Natural killer cell (primary cell): ENCODE data around the gene SIX4. TPM values are rescaled to one million over a fixed set of nuclear protein-coding genes. Genes with fewer than 3 reads are reported as not detected.

ENCODE experiments used
- ATAC-seq, 3 donors: fragments of 150-1000 bp in 2 of 3; fragments of 200-7000 bp in 1 of 3; cut with Tn5 transposase; 1 replicate in 1 of 3; 2 replicates in 2 of 3; pipeline ENCODE4 v1.10.0; 2021; ENCODE audit warnings: mild to moderate bottlenecking in 2 of 3, moderate library complexity in 2 of 3
- DNase-seq, 2 donors: peaks; one replicate each; pipeline versions ENCODE4 v3.0.0 to v3.0.0-alpha.2; 2013 to 2021; ENCODE audit warnings: mixed read lengths in 1 of 2
- H3K27ac ChIP-seq: one replicate; pipeline ENCODE4 v1.5.1; 2013; ENCODE audit warnings: mild to moderate bottlenecking, low read length
- H3K27me3 ChIP-seq: one replicate; pipeline ENCODE4 v1.6.1; 2013; ENCODE audit warnings: low read length; ENCODE audit not compliant: control insufficient read depth, insufficient read depth
- H3K36me3 ChIP-seq: one replicate; pipeline ENCODE4 v1.6.1; 2013; ENCODE audit warnings: low read length; ENCODE audit not compliant: control insufficient read depth, insufficient read depth
- H3K4me1 ChIP-seq: one replicate; pipeline ENCODE4 v1.6.1; 2013; ENCODE audit warnings: low read length; ENCODE audit not compliant: control insufficient read depth, insufficient read depth
- H3K4me3 ChIP-seq: one replicate; pipeline ENCODE4 v1.5.1; 2013; ENCODE audit warnings: low read length
- H3K9me3 ChIP-seq: one replicate; pipeline ENCODE4 v1.6.1; 2013; ENCODE audit warnings: low read length; ENCODE audit not compliant: control insufficient read depth, insufficient read depth
- H3K27ac Mint-ChIP-seq, 2 donors: one replicate each; pipeline ENCODE4 v1.8.0; 2022; ENCODE audit warnings: mild to moderate bottlenecking in 2 of 2, mixed read lengths in 2 of 2, moderate library complexity in 1 of 2
- H3K27me3 Mint-ChIP-seq, 2 donors: one replicate each; pipeline ENCODE4 v1.8.0; 2022; ENCODE audit warnings: low read depth in 2 of 2, mixed read lengths in 2 of 2
- H3K36me3 Mint-ChIP-seq: one replicate; pipeline ENCODE4 v1.8.0; 2022; ENCODE audit warnings: mixed read lengths
- H3K4me1 Mint-ChIP-seq, 2 donors: one replicate each; pipeline ENCODE4 v1.8.0; 2022; ENCODE audit warnings: mixed read lengths in 2 of 2
- H3K4me3 Mint-ChIP-seq: one replicate; pipeline ENCODE4 v1.8.0; 2022; ENCODE audit warnings: mild to moderate bottlenecking, moderate library complexity, mixed read lengths
- H3K9me3 Mint-ChIP-seq, 2 donors: one replicate each; pipeline ENCODE4 v1.8.0; 2022; ENCODE audit warnings: mixed read lengths in 2 of 2
- WGBS: methylation state at CpG from one replicate; pipeline ENCODE4 v1.1.7; 2013; ENCODE audit warnings: missing lambda C conversion rate; ENCODE audit not compliant: insufficient coverage; 5-methylcytosine and 5-hydroxymethylcytosine counted together
- intact Hi-C: fragments of 100-400 bp; cut with micrococcal nuclease; formaldehyde crosslinking; loops from one replicate; pipeline ENCODE4 v1.14.2; 2022
- total RNA-seq, 4 donors: library from RNA; stranded (reverse); fragments of 120-200 nt in 1 of 4; gene quantifications; one replicate each; pipeline versions ENCODE4 v1.2.3 to v1.2.4, GENCODE V29; 2013 to 2022
- TF ChIP-seq, protein P1 (sequence below): fragments of 200-600 bp; IDR thresholded peaks from one replicate; pipeline ENCODE4 v1.8.0; 2022; ENCODE audit warnings: antibody characterized with exemption

The SIX4 gene
- total RNA-seq, 3 donors from 2014 or later (not counting 1 experiment from before 2014, with no cell fraction given), result not detected

- Mint-ChIP-seq H3K27me3 (peaks cover 50 to 56% of the 10 kb centered on the region in 2 donors), H3K36me3 (no peaks in the 10 kb centered on the region), H3K9me3 (no peaks in the 10 kb centered on the region), H3K4me1 (peaks cover 13% of the 10 kb centered on the region in 2 donors), H3K27ac (no peak overlapping the region), H3K4me3 (no peak overlapping the region)
- peaks cover 23% of the 10 kb centered on the region for H3K27me3 ChIP-seq
- no peaks in the 10 kb centered on the region for H3K36me3 ChIP-seq
- intact Hi-C loops, result no loop called here
- no peak overlapping the region for H3K27ac ChIP-seq
- no peak overlapping the region for H3K4me3 ChIP-seq
- 33% methylated on average over 1 of the region's 1 CpG for WGBS
- DNase-seq (no peak), ATAC-seq (no peak)
- H3K4me1 ChIP-seq, result peaks cover 9% of the 10 kb centered on the region
- TF ChIP-seq, protein P1, sequence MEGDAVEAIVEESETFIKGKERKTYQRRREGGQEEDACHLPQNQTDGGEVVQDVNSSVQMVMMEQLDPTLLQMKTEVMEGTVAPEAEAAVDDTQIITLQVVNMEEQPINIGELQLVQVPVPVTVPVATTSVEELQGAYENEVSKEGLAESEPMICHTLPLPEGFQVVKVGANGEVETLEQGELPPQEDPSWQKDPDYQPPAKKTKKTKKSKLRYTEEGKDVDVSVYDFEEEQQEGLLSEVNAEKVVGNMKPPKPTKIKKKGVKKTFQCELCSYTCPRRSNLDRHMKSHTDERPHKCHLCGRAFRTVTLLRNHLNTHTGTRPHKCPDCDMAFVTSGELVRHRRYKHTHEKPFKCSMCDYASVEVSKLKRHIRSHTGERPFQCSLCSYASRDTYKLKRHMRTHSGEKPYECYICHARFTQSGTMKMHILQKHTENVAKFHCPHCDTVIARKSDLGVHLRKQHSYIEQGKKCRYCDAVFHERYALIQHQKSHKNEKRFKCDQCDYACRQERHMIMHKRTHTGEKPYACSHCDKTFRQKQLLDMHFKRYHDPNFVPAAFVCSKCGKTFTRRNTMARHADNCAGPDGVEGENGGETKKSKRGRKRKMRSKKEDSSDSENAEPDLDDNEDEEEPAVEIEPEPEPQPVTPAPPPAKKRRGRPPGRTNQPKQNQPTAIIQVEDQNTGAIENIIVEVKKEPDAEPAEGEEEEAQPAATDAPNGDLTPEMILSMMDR, result no peak
- H3K9me3 ChIP-seq, result no peaks in the 10 kb centered on the region
These were observed 62.4 kb downstream of the SIX4 start for GRCh38 chr14:60661721-60662120.

Other genes with a start within 250 kb of the SIX4 start
- not detected for gene C14orf39, start 238.3 kb downstream of the SIX4 start, total RNA-seq
- not detected for gene SIX6, start 215.2 kb downstream of the SIX4 start, total RNA-seq
- not detected for gene SIX1, start 74.9 kb downstream of the SIX4 start, total RNA-seq
- gene MNAT1, start 10.4 kb upstream of the SIX4 start, total RNA-seq, result 10 to 100 TPM; 33.8 to 45.4 (median 34.0) TPM